ENCODE results near the gene ATE1.
A peak's percentile ranks its signal among the peaks of the same experiment; 100 is the strongest.
"Not testable (repeated sequence)": the region's sequence is repeated elsewhere in the genome, so short reads cannot be mapped to it uniquely, and the experiment has no call there.

ATE1 gene

GRCh38 chr10:121774813-121775212, 153.0 kb downstream of the ATE1 start:
- no peak for DNase-seq

DNA sequence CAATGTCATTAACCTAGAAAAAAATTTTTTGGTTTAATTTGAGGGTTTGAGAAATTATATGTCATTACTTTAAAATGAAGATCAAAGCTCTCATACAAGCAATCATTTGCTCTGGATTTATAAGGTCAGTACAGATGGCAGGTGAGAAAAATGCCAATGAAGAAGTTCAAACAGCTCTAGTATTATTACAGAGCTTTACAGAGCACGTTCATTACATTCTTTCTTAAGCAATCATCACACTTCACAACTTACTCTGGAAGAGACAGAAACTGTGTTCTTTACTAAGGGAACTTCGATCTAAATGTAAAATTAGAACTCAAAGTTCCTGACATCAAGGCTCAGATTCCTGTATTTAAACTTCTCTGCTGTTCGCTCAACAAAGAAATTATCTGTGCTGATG, 153.4 kb downstream of the ATE1 start:
- no peak for DNase-seq

DNA sequence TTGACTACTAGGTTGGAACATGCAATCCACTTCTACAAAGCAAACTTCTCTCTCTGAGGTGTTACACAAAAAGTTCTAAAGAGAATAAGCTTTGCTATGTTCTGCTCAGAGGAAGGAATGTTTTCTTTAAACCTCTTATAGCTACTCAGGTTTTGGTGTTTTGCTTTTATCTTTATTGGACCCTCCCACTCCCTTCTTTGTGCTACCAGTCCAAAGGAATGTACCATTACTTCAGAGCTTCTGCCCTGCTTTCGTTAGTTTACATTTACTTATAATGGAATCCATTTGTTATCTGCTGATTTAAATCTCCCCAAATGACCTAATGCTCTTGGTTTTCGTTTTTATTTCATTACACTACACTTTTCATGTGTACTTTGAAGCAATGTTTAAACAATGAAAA, 154.9 kb downstream of the ATE1 start:
- DNase-seq: no peak

GRCh38 chr10:121772406-121772805, 155.4 kb downstream of the ATE1 start:
- no peak for DNase-seq

- no peak for DNase-seq
These were observed 155.9 kb downstream of the ATE1 start for GRCh38 chr10:121771966-121772365.

- DNase-seq: no peak
These were observed 161.4 kb downstream of the ATE1 start for GRCh38 chr10:121766426-121766825.

- no peak for DNase-seq
These were observed 162.6 kb downstream of the ATE1 start for GRCh38 chr10:121765204-121765603.

GRCh38 chr10:121764233-121764942, 163.4 kb downstream of the ATE1 start:
- DNase-seq: no peak

DNA sequence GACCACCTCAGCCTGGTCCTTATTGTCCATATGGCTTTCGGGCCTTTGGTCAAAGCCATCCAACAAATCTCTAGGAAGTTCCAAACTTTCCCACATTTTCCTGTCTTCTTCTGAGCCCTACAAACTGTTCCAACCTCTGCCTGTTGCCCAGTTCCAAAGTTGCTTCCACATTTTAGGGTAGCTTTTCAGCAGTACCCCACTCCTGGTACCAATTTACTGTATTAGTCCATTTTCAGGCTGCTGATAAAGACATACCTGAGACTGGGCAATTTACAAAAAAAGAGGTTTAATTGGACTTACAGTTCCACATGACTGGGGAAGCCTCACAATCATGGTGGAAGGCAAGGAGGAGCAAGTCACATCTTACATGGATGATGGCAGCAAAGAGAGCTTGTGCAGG, 170.6 kb downstream of the ATE1 start:
- not testable (repeated sequence) for DNase-seq

DNA sequence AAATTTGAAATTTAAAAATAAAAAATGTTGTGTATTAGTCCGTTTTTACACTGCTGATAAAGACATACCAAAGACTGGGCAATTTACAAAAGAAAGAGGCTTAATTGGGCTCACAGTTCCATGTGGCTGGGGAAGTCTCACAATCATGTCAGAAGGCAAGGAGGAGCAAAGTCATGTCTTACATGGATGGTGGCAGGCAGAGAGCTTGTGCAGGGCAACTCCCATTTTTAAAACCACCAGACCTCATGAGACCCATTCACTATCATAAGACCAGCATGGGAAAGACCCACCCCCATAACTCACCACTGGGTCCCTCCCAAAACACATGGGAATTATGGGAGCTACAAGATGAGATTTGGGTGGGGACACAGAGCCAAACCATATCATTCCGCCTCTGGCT, 172.3 kb downstream of the ATE1 start:
- DNase-seq: not testable (repeated sequence)

GRCh38 chr10:121754666-121755065, 173.2 kb downstream of the ATE1 start:
- DNase-seq: no peak

DNA sequence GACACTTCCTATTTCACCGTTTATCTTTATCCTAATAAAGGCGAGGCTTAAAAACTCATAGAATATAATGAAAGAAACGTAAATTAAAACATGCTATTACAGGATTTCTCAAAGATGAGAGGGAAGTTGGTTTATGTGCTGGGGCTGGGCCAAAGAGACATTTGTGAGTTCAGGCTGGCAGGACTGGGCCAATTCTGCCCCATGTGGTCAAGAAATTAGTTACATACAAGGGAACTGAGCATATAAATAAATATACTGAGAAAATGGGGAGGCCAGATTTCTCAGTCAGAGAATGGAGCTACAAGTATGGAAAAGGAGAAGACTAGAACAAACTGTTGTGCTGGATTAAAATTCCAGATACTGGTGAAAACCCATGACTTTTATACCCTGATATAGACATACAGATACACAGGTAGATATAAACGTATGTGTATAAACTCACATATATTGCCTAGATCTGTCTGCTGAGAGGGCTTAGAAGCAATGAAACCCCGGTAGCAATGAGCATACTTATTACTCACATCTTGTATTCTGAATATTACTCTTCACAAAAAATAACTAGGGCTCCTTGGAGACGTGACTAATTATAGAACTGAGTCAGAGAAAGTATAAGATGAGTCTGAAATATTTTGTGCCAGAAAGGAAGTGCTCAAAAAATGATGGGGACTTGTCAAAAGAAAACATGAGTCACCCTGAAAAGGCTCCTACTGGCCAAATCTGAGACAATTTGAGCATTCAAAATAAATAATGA, 173.9 kb downstream of the ATE1 start:
- DNase-seq: peak; percentile 14 to 72

GRCh38 chr10:121751191-121751760, 176.6 kb downstream of the ATE1 start:
- no peak for DNase-seq

DNA sequence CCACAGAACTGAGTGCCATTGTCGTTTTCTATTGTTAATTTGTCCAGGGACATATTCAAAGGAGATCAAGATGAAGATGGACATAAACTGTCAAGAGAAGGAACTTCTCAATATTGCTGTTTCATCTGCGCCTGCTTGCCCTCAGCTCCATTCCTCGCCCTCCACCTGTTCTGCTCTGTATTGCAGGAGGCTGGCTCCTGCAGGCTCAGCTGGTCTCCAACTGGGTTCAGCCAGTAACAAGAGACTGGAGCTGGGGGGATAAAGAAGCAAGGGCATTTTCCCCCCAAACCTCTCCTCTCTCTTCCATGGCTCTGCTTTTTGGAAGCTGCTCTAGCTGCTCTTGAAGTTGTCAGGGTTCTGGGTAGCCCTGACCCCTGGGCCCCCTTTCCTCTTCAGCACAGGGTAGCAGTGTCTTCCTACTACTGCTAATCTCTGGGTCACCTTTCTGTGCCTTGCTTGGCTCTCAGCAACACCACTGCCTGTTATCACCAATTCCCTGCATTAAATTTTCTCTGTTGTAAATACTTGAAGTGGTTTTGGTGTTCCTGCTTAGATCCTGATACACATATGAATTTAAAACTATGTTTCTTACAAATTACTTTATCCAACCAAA, 180.6 kb downstream of the ATE1 start:
- no peak for DNase-seq

- DNase-seq: no peak
These were observed 186.5 kb downstream of the ATE1 start for GRCh38 chr10:121741248-121741792.

DNA sequence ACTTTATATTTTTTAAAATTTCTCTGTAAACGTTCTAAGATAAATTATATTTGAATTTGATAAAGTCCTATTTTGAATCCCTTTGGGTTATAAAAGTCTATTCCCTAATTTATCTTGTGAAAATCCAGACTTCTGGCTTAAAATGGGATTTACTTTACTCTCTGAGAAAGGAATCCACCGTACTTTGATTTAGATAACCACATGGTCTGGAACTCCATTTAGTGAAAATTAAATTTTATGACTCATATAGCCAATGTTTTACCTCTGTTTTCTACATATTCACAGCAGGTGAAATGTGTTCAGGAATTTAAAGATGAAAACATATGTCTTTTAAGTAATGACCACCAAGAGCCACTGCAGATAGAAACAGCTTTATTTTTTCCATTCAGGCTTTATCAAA, 187.8 kb downstream of the ATE1 start:
- no peak for DNase-seq

GRCh38 chr10:121739114-121739513, 188.7 kb downstream of the ATE1 start:
- no peak for DNase-seq

DNA sequence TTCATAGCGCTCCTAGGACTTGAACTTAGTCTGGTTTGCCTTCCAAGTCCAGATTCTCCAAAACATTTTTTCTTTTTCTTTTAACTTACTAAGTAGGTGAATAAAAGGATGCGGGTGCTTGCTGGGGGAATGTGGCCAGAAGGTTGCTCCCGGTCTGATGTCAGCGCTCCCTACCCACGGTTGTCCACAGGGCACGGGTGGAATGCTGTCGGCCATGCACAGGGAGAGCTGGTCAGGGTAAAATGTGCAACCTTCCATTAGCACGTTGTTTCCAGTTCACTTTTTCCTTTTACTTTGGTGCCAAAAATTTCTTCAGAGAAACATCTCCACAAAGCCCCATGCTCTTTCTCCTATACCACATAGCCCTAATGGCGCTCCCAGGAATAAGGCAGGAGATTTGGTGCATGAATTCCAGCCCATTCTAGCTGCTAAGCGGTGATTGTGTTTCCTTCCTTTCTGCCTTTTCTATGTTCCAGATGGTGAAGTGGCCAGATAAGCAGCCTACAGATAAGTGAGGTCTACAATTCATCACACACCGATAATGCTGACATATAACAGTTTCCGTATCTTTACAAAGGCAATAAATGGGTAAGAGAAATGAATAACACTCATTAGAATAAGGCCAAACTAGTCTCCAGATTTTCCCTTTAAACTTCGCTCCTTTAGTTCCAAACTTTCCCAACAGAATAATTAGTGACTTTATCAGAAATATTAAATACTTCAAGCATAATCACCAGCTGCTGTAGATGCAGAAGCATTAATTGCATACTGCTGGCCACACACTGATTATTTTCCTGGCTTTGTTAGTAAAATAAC, 191.3 kb downstream of the ATE1 start:
- DNase-seq: no peak

GRCh38 chr10:121735263-121735662, 192.6 kb downstream of the ATE1 start:
- no peak for DNase-seq

GRCh38 chr10:121734589-121735045, 193.2 kb downstream of the ATE1 start:
- peak in 1 of 2 experiments; percentile 4 for DNase-seq

- DNase-seq: no peak
These were observed 195.0 kb downstream of the ATE1 start for GRCh38 chr10:121732656-121733445.

DNA sequence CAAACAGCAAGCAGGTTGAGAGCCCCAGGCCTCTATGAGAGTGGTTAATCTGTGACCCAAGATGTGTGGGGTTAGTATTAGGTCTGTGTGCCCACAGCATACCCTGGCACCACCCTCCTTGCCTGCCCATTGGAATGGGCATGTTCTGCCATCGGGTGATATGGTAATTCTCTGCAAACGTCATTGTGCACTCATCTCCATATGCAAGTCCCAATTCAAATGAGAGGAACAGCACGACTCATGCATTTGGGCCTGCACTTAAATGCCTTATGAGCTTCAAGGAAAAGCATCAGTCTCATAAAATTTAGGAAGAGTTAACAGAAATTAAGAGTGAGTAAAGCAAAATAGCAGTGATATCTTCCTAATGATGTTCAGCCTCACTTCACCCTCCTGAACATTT, 195.7 kb downstream of the ATE1 start:
- no peak for DNase-seq
